Brain pericyte (primary cell): ENCODE results near the gene BICC1.

Experiments
- DNase-seq: peaks from one replicate; pipeline ENCODE4 v3.0.0-alpha.2; 2012; ENCODE audit warnings: low read depth, low spot score

BICC1 gene

DNA sequence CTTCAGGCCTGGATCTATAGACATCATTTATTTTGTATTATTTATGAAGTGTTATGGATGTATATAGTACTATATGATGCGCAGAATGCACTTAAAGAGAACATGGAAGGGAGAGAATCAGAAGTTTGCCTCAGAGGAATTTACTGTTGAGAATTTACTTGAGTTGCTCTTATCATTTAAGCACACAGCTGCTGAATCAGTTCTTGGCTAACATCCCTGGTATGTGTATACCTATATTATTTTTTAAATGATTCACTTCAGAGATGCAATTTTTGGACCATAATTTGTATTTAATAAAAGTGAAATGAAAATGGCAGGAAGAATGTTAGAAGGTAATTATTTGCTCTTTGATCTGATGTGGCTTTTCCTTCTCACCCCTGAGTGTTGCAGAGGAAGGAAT lies 191.6 kb downstream of the BICC1 start:
- DNase-seq = no peak

- DNase-seq = no peak
Measured at GRCh38 chr10:58704671-58705141, 192.0 kb downstream of the BICC1 start.

GRCh38 chr10:58706836-58707235 lies 194.2 kb downstream of the BICC1 start:
- no peak for DNase-seq

DNA sequence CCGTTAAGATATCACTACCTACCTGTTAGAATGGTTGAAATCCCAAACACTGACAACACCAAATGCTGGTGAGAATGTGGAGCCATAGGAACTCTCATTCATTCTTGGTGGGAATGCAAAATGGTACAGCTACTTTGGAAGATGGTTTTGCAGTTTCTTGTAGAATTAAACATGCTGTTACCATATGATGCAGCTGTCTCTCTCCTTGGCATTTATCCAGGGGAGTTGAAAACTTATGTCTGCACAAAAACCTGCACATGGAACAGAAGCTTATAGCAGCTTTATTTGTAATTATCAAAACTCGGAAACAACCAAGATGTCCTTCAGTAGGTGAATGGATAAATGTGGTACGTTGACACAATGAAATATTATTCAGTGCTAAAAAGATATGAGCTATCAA lies 199.5 kb downstream of the BICC1 start:
- no peak for DNase-seq

DNA sequence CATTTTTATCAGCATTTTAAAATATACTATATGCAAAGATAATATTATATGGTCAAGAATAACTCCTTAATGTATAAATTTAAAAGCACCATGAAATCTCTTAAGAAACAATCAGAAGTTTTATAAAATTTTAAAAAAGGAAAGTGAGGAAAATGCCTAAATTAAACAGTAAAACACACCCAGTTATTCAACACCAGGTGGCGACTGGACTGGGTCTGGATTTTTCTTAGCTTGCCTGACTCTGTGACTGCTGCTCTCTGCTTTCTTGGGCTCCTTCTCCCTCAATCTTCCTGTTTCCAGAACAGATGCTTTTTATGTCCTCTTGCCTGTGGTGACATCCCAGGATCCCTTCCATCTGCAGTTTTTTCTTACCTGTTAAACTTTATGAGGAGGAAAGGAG lies 200.3 kb downstream of the BICC1 start:
- DNase-seq = no peak

DNA sequence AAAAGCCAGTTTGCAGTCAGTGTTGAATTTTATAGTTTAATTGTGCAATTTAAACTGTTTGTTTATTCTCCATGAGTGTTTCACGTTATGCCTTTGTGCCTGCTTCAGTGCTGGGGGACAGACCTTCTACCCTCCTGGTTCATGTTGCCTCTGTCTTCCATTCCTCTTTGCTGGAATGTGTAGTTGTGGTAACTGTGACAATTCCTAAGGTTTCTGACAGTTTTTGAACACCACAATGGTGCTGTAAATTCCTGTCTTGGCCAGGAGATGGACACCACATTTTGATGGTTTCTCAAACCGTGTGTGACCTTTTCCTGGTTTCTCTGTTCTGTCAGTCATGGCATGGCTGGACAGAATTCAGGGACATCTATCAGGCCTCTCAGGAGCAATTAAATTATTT lies 201.7 kb downstream of the BICC1 start:
- no peak for DNase-seq

GRCh38 chr10:58715061-58715460 lies 202.4 kb downstream of the BICC1 start:
- DNase-seq = no peak

- DNase-seq = no peak
Measured at GRCh38 chr10:58718596-58718995, 205.9 kb downstream of the BICC1 start.

- no peak for DNase-seq
Measured at GRCh38 chr10:58721601-58722281, 209.1 kb downstream of the BICC1 start.

DNA sequence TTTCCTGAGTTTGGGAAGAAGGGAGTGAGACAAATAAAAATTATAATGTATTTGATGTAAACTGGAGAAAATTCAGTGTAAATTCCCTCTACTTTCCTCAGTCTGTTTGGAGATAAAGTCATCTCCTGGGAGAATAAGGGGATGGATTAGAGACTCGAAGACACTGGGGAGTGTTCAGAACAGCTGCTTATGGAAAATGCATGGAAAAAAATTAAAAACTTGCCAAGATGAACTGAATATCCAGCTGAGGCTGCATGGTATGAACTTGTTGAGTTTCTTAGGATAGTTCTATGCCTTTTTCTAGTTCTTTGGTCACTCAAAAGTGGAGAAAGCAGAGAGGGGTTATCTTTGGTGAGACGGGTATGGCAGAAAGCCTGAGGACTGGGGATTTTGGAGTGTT lies 210.5 kb downstream of the BICC1 start:
- no peak for DNase-seq

GRCh38 chr10:58723966-58724365 lies 211.3 kb downstream of the BICC1 start:
- DNase-seq = no peak

GRCh38 chr10:58724781-58725180 lies 212.1 kb downstream of the BICC1 start:
- no peak for DNase-seq

- no peak for DNase-seq
Measured at GRCh38 chr10:58725901-58726300, 213.2 kb downstream of the BICC1 start.

- DNase-seq = no peak
Measured at GRCh38 chr10:58727633-58728032, 215.0 kb downstream of the BICC1 start.

DNA sequence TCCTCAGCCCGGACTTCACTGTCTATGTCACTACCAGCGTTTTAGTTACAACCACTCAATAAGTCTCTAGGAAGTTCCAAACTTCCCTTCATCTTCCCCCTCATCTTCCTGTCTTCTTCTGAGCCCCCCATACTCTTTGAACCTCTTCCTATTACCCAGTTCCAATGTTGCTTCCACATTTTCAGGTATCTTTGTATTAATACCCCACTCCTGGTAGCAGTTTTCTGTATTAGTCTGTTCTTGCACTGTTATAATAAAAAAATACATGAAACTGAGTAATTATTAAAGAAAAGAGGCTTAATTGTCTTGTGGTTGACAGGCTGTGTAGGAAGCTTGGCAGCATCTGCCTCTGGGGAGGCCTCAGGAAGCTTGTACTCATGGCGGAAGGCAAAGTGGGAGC lies 218.6 kb downstream of the BICC1 start:
- no peak for DNase-seq

DNA sequence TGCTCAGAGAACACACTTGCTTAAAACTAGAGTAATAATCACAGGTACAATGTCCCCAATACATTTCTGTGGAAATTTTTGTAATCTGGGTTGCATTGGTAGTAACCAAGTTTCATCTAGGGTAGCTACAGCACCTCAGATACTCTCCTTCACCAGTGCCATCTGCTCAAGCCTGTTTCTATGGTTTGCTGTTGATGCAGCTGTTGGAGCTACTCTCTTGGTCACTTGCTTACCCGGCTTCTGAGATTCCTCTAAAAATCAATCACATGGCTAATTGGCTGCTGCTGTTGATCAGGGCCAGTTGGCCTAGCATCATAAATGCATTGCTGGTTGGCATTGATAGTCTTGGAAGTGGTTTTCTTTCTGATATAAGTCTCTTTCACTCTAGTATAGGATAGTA lies 220.8 kb downstream of the BICC1 start:
- no peak for DNase-seq

GRCh38 chr10:58734116-58734515 lies 221.4 kb downstream of the BICC1 start:
- DNase-seq = no peak

DNA sequence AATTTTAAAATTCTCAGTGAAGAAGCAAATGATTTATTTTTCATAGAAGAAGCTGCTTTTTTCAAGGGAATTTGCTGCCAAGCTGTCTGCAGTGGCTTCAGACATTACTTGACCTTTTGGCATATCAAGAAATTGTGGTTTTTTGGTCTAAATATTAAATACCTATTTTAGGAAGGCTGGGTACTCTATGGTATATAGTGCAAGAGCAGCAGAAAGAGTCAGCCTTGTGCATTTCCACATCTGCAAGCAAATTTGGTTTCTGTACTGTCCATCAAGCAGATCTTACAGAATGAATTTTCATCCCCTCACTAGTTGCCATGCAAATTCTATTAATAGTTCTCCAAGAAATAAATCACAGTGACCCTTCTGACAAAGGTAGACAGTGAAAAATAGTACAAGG lies 222.0 kb downstream of the BICC1 start:
- DNase-seq = no peak

GRCh38 chr10:58735087-58735486 lies 222.4 kb downstream of the BICC1 start:
- DNase-seq = no peak

DNA sequence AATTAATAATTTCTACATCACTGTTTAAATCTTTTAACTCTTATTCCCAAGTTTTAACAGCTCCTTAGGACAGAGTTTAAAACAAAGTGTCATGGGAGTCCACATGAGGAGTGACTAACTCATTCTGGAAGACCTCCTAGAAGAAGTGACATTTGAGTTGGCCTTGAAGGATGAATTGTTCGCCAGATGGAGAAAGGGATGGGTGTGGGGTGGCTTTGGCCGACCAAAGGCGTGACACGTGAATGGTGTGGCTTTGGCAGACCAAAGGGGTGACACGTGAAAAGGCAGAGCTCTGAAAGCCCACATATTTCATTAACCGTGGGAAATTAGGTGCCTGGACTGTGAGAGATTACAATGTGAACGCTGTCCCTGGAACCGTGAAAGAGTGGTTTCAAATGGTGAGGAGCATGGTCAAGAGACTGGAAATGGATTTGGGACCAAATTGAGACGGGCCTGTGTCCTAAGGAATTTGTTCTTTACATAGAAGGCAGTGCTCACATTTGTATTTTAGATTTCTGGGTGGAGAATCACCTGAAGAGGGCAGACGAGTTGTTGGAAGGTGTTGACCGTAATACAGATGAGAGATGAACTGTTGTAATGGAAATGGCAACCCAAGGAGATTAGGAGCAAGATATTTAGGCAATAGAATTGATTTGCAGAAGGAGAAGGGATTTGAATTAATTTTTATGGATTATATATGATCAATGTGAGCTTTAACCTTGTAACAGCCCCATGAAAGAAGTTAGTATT lies 228.1 kb downstream of the BICC1 start:
- DNase-seq = no peak

- no peak for DNase-seq
Measured at GRCh38 chr10:58741673-58742072, 229.0 kb downstream of the BICC1 start.

- no peak for DNase-seq
Measured at GRCh38 chr10:58742141-58742540, 229.5 kb downstream of the BICC1 start.

- peak; percentile 72 for DNase-seq
Measured at GRCh38 chr10:58743466-58744115, 230.9 kb downstream of the BICC1 start.
